Esophagus (tissue), 2 donors: ENCODE results near the gene PPARG. TPM values are rescaled to one million over a fixed set of nuclear protein-coding genes. Genes with fewer than 3 reads are reported as not detected.

ENCODE experiments used
- H3K27ac ChIP-seq, 2 donors: one replicate each; pipeline ENCODE4 v1.5.1; 2013; ENCODE audit warnings: low read depth in 2 of 2, mild to moderate bottlenecking in 2 of 2, inconsistent platforms in 1 of 2, low read length in 1 of 2, moderate library complexity in 1 of 2
- H3K27me3 ChIP-seq, 2 donors: one replicate each; pipeline ENCODE4 v1.6.1; 2013; ENCODE audit warnings: low read length in 2 of 2, control low read depth in 1 of 2, mild to moderate bottlenecking in 1 of 2; ENCODE audit not compliant: insufficient read depth in 2 of 2, control insufficient read depth in 1 of 2
- H3K36me3 ChIP-seq, 2 donors: one replicate each; pipeline ENCODE4 v1.6.1; 2013; ENCODE audit warnings: low read length in 1 of 2; ENCODE audit not compliant: control insufficient read depth in 2 of 2, insufficient read depth in 2 of 2
- H3K4me1 ChIP-seq, 2 donors: one replicate each; pipeline ENCODE4 v1.6.1; 2013; ENCODE audit warnings: low read length in 1 of 2; ENCODE audit not compliant: control insufficient read depth in 2 of 2, insufficient read depth in 2 of 2
- H3K4me3 ChIP-seq, 2 donors: one replicate each; pipeline ENCODE4 v1.5.1; 2013; ENCODE audit warnings: low read length in 2 of 2, mild to moderate bottlenecking in 2 of 2, low read depth in 1 of 2, moderate library complexity in 1 of 2
- H3K9me3 ChIP-seq, 2 donors: one replicate each; pipeline ENCODE4 v1.6.1; 2013; ENCODE audit warnings: mild to moderate bottlenecking in 2 of 2, low read depth in 1 of 2, low read length in 1 of 2, moderate library complexity in 1 of 2; ENCODE audit not compliant: control insufficient read depth in 2 of 2, insufficient read depth in 1 of 2
- WGBS, 2 donors: extraction: QIAGEN DNeasy Blood & Tissue Kit; methylation state at CpG; one replicate each; pipeline ENCODE4 v1.1.7; 2013; 5-methylcytosine and 5-hydroxymethylcytosine counted together
- polyA plus RNA-seq, 2 donors: library from polyadenylated mRNA; stranded (reverse); fragments of 200-250 nt; gene quantifications; one replicate each; pipeline ENCODE4 v1.2.3, GENCODE V29; 2013
- donor health status: healthy with polysubstance abuse.
- donor health status: Bipolar disorder and iron deficiency.

Gene PPARG
- polyA plus RNA-seq, 2 donors = 2.6 to 3.4 TPM

DNA sequence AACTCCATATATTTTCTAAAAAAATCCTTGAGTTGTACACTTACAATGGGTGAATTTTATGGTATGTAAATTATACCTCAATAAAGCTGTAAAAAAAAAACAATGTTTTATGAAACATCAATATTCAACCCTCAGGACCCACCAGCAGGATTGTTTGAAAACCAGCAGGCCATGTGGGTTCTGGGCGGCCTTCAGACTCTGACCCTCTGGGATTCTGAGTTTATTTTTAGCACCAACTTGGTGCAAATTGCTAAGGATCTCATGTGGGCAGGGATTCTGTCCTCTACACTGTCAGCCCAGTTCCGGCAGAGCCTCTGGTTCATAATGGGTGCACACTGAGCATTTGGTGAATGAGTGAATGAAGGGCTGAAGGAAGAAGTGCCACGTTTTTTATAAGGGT is 171.3 kb downstream of the PPARG start:
- Histone ChIP-seq H3K36me3 (no peaks in the 10 kb centered on the region), H3K27ac (no peak overlapping the region), H3K9me3 (no peaks in the 10 kb centered on the region), H3K4me1 (no peaks in the 10 kb centered on the region), H3K4me3 (no peak overlapping the region), H3K27me3 (no peaks in the 10 kb centered on the region)
- WGBS, 2 donors = 78 to 84% methylated on average over 3 of the region's 3 CpGs

DNA sequence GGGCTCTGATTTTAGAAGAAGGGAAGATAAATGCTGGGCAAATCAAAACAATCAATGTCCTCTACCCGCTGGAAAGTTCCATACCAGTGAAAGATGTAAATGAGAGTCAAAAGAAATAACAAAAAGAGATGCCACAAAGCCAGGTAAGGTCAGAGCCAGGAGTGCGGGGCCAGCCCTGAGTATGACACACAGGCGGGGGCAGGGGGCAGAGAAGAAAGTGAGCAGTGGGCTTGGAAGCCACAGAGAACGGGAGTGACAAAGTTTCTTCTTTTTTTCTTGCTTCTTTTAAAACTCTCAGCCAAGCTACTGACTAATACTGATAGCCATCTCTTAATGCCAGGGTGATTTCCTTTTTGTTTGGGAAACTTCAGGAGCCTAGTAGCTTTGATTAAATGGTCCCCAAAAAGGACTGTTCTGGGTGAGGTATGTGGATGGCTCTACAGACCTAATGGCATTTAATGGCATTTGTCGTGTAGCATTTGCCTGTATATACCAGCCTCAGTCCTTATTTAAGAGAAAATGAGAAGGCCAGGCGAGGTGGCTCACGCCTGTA is 172.3 kb downstream of the PPARG start:
- WGBS, 2 donors = 86 to 91% methylated on average over 7 of the region's 7 CpGs
- Histone ChIP-seq H3K36me3 (no peaks in the 10 kb centered on the region), H3K4me1 (no peaks in the 10 kb centered on the region), H3K4me3 (no peak overlapping the region), H3K27me3 (no peaks in the 10 kb centered on the region), H3K9me3 (no peaks in the 10 kb centered on the region), H3K27ac (no peak overlapping the region)

DNA sequence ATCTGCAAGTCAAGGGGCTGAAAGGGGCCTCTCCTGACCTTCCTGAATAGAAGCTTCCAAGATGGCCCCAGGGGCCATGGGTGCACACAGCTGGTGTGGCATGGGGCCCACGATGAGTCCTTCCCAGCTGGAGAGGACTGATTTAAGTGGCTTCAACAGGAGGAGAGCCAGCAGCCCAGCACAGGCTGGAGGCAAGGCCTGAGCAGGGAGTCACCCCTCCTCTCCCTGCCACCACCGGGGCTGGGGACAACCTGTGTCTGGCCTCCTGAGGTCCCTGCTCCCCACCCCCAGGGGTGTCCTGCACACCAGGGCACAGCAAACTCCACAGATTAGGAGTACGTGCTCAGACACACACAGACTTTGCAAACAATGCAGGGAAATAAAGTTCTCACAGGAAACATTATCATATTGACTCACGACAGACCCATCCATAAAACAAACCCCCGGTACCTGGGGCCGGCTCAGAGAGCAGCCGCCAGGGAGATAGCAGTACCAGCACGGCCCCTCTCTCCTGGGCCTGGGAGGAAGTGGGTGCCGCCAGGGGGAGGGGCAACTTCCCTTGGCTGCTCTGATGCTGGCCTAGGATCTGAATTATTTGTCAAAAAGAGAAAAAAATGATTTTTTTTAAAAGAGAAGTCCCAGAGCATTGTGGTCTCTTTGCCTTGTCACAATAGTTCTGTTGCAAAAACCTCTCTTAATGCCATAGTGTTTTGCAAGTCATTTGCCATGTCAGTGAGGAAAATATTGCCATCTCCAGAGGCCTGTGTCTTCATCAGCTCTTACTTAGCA is 173.5 kb downstream of the PPARG start:
- whole genome bisulfite sequencing, 2 donors = 51 to 55% methylated on average over 9 of the region's 9 CpGs
- no peaks in the 10 kb centered on the region for H3K27me3 ChIP-seq
- H3K36me3 ChIP-seq = no peaks in the 10 kb centered on the region
- H3K4me3 ChIP-seq = no peak overlapping the region
- H3K4me1 ChIP-seq = no peaks in the 10 kb centered on the region
- no peak overlapping the region for H3K27ac ChIP-seq
- H3K9me3 ChIP-seq = no peaks in the 10 kb centered on the region

DNA sequence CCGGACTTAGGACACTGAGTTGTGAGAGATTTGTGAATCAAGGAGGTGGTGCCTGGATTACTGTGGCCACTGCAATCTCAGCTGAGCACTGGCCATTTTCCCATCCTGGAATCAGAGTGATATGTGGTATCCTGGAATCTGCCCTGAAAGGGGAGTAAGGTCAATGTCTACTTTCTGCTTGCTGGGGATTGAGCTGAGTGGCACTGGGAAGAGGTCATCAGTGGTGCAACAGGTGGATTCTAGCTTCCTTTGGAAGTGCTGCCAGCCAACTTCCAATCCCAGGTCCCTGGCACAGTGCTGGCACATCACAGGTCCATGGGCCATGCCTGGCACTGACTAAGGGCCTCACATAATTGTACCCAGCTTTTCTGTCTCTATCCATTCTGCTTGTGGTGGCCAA is 174.8 kb downstream of the PPARG start:
- no peak overlapping the region for H3K27ac ChIP-seq
- WGBS, 2 donors = 94 to 100% methylated on average over 1 of the region's 1 CpG

DNA sequence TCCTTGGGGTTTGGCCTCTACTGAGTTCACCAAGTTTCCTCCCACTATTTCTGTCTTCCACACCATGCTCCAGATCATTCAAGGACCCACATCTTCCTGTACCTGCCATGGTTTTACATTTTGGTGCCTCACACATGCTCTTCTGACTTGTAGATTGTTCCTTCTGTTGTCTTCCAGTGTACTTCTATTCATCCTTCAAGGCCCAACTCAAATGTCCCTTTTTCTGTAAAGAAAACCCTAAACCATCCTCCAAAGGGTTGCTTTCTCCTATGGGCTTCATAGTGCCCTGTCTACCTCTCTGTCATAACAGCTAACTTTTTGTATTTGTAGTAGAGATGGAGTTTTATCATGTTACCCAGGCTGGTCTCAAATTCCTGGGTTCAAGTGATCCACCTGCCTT is 175.3 kb downstream of the PPARG start:
- no peaks in the 10 kb centered on the region for H3K27me3 ChIP-seq
- H3K36me3 ChIP-seq = no peaks in the 10 kb centered on the region
- H3K27ac ChIP-seq = no peak overlapping the region
- no peak overlapping the region for H3K4me3 ChIP-seq
- H3K9me3 ChIP-seq = no peaks in the 10 kb centered on the region
- H3K4me1 ChIP-seq = no peaks in the 10 kb centered on the region

More for the DNA sequence above, 174.8 kb downstream of the PPARG start:
- H3K9me3 ChIP-seq = no peaks in the 10 kb centered on the region
- H3K36me3 ChIP-seq = no peaks in the 10 kb centered on the region
- H3K4me1 ChIP-seq = no peaks in the 10 kb centered on the region
- no peaks in the 10 kb centered on the region for H3K27me3 ChIP-seq
- no peak overlapping the region for H3K4me3 ChIP-seq

DNA sequence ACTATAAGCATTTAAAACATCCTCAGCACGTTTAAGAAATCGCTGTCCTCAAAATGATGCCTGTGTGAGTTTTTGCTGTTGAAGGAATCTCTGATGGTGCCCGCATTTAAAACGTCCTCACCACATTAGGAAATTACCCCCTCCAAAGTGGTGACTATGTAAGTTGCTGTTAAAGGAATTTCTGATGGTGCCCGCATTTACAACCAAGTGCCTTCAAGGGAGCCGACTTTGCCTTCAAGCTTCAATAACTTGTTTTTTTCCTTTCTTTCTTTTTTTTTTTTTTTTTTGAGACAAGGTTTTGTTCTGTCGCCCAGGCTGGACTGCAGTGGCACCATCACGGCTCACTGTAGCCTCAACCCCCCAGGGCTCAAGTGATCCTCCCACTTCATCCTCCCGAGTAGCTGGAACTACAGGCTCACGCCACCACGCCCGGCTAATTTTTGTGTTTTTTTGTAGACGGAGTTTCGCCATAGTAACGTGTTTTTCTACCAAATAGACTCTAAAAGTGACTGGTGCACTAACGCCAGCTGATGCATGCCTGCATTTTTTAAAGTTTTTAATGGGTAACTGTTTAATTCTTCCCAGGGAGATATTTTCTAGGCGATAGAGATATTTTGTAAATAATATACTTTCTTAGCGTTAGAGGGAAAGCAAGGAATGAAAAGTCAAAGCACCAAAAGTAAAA is 176.4 kb downstream of the PPARG start:
- Histone ChIP-seq H3K4me3 (no peak overlapping the region), H3K9me3 (no peaks in the 10 kb centered on the region), H3K4me1 (no peaks in the 10 kb centered on the region), H3K27me3 (no peaks in the 10 kb centered on the region), H3K27ac (no peak overlapping the region), H3K36me3 (no peaks in the 10 kb centered on the region)
- WGBS, 2 donors = 83 to 89% methylated on average over 18 of the region's 18 CpGs

DNA sequence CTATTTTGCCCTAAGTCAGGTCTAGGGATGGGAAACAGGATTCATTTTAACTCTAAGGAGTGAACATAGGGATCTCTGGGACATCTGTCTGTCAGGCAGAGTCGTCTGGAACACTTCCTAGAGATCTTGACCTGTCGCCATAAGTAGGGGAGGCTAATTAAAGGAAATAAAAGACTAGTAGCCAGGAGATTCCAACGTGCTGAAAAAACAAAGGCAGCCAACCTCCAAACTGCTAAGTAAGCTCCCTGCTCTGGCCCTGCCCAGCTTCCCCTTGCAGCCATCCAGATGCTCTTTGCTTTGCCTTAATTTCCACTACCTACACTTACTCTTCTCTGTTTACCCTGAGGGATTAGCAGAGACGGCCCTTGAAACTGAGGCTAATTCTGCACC is 177.0 kb downstream of the PPARG start:
- Histone ChIP-seq H3K9me3 (no peaks in the 10 kb centered on the region), H3K27ac (no peak overlapping the region), H3K4me3 (no peak overlapping the region), H3K27me3 (no peaks in the 10 kb centered on the region), H3K4me1 (no peaks in the 10 kb centered on the region), H3K36me3 (no peaks in the 10 kb centered on the region)
- 41 to 45% methylated on average over 4 of the region's 4 CpGs for WGBS, 2 donors

DNA sequence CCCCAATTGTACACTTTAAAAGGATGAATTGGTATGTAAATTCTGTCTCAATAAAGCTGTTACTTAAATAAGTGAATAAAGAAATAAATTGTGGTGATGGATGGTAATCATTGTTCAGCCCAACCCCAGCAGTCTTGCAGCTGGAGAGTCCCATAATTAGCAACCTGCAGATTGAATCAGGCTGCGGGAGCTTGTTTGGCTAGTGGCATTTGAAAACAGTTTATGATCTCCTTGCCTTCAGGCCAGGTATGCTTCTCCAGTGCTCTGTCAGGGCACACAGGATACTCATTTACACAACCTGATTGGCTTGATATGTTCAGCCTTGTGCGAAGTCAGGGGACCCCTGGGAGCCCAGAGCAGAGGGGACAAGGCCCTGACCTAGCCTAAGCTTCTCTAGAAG is 178.9 kb downstream of the PPARG start:
- Histone ChIP-seq H3K9me3 (no peaks in the 10 kb centered on the region), H3K4me3 (no peak overlapping the region), H3K4me1 (no peaks in the 10 kb centered on the region), H3K27ac (no peak overlapping the region), H3K27me3 (no peaks in the 10 kb centered on the region), H3K36me3 (no peaks in the 10 kb centered on the region)
- WGBS, 2 donors = 80 to 93% methylated on average over 2 of the region's 2 CpGs

DNA sequence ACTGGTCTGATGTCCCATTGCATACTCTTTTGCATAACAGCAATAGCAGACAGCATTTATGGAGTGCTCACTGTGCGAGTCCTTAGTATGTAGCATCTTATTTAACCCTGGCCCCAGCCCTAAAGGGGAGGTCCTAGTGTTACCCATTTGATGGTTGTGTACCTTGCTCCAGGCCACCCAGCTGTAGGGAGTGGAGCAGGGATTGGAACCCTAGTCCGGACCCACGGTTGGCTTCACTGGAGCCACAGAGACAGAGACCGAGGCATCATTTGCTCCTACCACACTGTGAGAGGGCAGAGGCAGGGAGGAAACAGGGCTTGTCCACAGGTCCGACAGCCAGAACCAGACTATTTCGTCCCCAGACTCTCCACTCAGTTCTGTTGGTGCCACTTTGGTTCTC is 179.4 kb downstream of the PPARG start:
- no peak overlapping the region for H3K4me3 ChIP-seq
- no peak overlapping the region for H3K27ac ChIP-seq
- 92 to 94% methylated on average over 6 of the region's 6 CpGs for WGBS, 2 donors
- no peaks in the 10 kb centered on the region for H3K4me1 ChIP-seq
- no peaks in the 10 kb centered on the region for H3K27me3 ChIP-seq
- H3K36me3 ChIP-seq = no peaks in the 10 kb centered on the region
- H3K9me3 ChIP-seq = no peaks in the 10 kb centered on the region

DNA sequence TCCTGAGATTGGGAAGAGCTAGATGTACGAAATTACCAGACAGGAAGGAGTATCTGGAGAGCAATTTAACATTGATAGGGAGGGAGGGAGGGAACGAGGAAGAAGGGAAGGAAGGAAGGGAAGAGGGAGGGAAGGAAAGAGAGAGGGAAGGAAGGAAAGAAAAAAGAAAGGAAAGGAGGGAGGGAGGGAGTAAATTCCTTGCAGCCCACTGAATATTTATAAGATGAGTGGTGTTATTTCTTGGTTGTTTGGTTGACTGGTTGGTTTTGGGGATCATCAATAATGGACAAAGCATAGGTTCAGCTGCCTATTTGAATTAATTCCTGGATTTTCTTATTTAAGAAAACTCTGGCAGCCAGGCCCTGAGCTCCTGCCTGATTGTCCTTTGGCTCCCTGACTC is 179.9 kb downstream of the PPARG start:
- H3K4me3 ChIP-seq = no peak overlapping the region
- no peaks in the 10 kb centered on the region for H3K36me3 ChIP-seq
- H3K4me1 ChIP-seq = no peaks in the 10 kb centered on the region
- H3K9me3 ChIP-seq = no peaks in the 10 kb centered on the region
- no peak overlapping the region for H3K27ac ChIP-seq
- H3K27me3 ChIP-seq = no peaks in the 10 kb centered on the region
- 69 to 72% methylated on average over 2 of the region's 2 CpGs for WGBS, 2 donors
